ENCODE data around the gene LCE1F.

LCE1F gene, protein sequence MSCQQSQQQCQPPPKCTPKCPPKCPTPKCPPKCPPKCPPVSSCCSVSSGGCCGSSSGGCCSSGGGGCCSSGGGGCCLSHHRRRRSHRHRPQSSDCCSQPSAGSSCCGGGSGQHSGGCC

DNA sequence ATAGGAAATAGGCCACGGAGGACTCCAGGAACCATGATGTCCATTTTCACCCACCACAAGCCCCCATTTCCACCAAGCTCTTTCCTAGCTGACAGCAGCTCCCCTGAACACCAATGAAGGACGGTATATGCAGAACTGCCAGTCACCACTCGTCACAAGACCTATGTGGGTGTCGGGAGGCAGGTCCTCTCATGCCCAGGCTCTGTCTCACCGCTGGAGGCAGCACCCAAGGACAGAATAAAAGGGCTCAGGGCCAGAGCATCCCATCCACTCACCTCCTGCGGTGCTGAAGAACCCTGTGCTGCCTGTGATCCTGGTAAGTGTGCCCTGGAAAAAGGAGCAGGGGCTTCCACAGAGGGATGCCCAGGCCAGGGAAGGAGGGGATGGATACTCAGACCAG lies at the start of gene LCE1F:
TSS of gene LCE1F (plus strand) at position 266 of the 400 bp plus-strand sequence. CDS start 1,232 bp downstream, outside the sequence.
- no peak for DNase-seq

DNA sequence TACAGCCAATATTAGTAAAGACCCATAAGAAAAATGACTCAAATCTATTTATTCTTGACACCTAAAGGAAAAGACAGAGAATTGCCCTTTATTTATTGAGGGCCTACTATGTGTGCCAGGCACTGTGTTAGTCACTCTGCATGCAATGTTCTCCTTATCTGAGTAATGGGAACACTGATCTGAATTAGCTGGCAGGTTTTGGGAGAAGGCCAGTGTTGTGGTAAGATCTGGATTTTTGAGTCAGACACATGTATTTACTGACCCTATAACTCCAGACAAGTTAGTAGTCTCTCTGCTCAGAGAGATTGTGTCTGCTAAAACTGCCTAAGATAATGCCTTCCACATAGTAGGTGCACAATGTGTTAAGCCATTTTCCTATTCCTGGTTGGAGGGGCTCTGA lies 49.7 kb upstream of the LCE1F start:
- DNase-seq, result no peak

DNA sequence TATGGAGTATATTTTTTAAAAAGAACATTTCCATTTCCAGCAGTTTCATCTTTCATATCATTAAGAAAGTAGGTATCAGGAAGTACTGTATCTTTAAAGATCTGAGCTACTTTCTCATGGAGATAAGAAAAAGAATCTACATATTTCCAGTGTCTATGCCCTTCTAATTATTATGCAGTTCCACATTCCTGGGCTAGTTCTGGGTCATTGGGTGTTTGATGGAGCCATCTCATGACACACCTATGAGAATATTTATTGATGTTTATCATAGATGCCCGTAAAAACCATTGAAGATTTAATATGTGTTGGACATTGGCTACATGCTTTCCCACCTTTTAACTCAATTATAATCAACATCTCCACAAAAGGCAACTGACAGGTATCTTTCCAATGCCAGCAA lies 46.0 kb upstream of the LCE1F start:
- no peak for DNase-seq

DNA sequence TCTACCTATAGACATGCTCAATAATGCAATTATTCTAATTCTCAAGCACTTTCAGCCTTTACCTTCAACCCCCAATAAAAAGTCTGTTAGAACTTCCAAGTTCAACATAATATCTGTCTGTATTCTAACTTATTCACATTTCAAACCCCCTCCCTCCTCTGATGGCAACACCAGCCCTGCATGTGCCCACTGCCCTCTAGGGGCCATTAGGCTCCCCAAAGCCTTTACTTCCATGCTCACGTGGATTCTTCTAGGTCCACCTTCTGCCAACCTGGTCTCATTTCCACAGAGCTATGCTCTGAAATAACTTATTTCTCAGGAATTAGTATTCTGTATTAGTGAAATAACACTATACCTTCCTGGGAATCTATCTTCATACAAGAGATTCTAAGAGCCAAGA lies 39.3 kb upstream of the LCE1F start:
- DNase-seq, result no peak

DNA sequence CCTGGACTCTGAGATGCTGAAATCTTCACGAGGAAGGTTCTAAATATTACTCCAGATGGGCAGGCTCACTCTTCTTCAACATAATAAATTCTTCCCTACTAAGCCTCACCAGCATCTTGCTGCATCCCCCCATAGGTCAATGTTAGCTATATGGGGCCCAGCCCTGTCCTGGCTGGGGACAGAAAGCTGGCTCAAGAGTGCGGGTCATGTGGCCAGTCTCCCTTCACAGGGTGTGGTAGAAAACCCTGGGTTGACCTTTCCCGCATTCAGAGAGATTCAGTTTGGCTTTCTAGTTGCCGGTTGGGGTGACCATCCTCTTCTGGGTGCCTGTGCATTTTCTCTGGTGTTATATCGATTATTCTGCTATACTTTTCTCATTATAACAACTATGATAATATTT lies 36.9 kb upstream of the LCE1F start:
- DNase-seq, result no peak

DNA sequence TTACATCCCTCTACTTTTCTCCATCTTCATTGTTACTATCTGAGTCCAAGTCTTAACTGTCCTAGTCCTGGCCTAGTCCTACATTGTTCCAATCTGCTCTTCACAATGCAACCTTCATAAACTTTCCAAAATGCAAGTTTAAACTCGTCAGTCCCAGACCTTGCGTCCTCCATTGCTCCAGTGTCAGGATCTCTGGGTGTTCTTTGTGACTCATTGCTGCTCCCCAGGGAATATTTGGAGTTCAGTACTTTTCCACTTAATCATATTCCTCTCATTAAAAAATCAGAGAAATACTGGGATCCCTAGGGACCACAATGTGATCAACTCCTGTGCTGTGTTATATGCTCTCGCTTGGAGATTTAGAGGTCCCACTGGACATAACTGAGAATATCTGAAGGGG lies 35.1 kb upstream of the LCE1F start:
- no peak for DNase-seq

DNA sequence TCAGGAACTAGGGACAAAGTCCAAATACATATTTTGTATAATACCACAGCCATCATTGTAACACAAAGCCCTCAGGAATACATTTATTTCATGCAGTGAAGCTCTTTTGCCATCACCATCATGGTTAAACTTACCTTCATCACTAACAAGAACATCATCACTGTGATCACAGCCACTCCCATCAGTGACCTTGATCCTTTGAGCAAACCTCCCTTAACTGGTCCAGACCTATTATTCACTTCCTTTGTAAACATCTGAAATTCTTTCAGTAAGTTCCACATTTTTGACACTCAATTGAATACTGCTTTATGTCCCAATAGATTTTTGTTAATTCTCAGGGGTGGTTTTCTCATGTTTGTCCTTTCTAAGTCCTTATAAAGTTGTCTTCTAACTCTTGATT lies 33.3 kb upstream of the LCE1F start:
- no peak for DNase-seq

DNA sequence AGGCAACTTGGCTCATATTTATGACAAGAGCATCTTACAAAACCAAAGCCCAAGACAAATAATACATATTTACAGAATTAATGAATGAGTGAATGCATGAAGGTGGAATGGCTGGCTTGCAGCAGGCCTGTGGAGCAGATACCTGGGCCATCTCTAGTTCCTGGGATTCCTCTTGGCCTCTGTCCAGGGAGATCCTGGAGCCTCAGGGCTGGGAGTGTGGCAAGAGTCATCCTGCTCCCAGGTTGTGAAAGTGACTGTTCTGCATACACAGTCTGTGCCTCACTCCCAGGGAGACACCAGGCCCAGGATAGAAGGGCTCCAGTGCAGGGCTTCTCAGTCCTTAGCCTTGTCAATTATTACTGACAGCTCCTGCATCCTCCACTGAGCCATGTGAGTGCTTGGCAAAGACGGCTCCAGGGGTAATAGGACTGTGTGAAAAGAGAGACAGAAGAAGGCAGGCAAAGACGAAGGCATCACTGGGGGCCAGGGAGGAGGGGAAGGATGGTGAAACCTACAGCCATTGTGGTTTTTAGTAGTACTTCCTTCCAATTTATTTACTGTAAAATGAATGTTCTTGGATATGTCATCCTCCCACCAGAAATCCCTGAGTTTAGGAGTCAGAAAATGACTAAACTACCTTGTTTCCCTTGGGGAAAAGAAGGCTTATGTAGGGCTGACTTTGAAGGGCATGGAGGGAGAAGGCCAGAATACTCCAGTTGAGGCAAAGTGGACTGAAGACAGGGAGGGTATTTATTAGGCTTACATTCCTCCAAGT lies 31.4 kb upstream of the LCE1F start:
- no peak for DNase-seq

DNA sequence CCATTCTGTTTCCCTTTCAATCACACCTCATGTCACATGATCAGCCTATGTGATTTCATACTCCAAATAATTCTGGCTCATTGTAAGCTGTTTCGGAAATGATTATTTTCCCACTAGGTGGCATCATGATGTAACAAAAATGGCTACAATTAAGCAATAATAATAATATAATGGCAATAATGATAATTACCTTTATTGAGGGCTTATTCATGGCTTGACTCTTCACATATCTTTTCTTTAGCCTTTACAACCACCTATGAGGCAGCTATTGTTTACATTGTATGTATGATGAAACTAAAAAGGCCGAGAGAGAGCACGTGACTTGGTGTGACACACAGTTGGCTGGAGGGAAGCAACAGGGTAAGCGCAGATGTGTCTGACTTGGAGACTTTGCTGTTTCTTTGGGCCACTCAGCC lies 29.6 kb upstream of the LCE1F start:
- DNase-seq, result no peak

DNA sequence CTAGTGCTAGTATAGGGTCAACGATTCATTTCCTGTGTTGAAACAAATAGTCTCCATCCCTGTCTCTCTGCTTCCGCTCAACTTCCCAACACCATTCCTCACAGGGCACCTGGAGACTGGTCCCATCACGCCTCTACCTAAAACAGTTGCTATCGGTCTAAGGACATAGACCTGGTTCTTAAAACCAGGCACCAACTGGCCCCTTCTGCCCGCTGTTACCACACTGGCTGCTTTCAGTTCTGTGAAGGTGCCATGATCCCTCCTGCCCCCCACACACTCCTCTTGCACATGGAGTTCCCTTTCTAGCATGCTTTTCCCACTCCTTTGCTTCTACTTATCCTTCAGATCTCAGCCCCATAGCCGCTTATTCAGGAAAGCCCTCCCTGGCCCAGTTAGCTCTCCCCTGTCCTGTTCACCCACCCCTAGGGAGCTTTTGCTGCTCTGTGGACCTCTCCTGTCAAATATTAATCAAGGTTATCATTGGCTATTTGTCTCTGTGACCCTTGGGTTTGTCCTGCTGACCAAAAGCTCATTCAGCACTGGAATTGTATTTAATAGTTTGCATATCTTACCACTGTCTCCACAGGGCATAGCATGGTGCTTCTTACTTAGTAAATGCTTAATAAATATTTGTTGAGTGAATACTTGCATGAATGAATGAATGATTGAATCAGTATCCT lies 29.0 kb upstream of the LCE1F start:
- no peak for DNase-seq

DNA sequence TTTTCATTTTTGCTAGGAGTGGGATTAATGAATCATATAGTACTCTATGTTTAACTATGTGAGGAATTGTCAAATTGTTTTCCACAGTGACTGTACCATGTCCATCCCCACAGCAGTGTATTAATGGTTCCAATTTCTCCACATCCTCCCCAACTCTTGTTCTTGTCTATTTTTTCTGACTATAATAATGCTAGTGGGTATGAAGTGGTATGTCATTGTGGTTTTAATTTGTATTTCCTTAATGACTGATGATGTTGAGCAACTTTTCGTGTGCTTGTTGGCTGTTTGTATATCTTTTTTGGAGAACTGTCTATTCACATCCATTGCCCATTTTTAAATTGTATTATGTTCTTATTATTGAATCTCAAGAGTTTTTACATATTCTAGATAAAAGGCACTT lies 27.1 kb upstream of the LCE1F start:
- no peak for DNase-seq

DNA sequence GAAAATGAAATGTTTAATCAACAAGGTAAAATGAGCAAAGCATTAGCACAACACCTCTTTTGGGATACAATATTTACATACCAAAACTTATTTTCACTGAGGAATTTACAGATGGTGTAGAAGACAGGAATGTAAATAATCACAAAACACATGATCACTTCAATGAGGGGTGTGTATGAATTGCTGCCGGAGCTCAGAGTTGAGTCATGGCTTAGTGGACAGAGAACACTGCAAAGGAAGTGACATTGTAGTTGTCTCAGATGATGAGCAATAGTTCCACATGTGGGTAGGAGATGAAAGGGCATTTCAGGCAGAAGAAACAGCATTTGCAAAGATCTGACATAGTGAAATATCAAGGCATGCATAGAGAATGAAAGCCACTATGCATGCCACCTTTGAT lies 22.7 kb upstream of the LCE1F start:
- no peak for DNase-seq

DNA sequence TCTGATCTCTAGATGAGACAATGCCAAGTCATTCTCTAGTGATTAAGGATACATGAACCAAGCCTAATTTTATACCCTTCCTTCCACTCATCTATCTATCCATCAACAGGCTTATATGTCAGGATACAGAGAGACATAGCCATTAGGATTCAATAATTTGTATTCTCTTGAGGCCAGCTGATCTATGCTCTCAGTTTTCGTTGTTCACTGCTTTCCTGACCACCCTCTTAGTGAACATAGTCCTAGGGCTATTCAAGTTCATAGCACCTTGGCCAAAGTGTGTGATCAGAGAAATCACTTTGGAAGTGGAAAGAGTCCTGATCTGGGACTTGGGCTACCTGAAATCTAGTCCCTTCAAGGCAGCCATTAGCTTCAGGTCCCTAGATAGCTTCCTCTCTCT lies 21.4 kb upstream of the LCE1F start:
- DNase-seq, result no peak

DNA sequence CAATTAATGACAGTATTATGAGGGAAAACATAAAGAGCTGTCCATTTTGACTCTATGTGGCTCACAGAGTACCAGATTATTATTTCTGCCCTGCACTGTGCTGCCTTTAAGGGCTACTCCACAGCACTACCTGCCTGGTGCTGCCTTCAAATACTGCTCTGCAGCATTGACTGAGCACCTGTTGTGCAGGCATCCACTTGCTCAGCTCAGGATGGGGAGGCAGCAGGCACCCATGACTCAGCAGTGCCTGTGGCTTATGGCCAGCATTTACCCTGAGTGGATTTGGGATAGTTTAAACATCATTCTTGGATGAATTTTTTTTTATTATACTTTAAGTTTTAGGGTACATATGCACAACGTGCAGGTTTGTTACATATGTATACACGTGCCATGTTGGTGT lies 18.1 kb upstream of the LCE1F start:
- no peak for DNase-seq

DNA sequence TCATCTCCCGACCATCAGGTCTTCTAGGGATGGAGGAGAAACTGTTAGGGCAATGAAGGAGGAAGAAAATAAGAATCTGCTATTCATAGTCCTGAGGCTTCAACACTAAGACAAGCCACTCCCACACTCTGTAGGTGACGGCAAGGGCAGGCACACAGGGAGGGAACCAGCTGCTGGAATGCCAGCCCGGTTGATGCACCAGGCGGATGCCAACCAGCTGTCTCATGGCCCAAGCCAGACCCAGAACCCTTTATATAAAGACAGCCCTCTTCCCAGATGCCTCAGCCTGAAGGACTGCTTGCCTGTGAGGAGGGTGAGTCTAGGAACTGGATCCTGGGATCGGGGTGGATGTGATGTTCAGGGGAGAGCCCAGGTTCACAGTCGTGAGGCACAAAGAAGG lies 17.2 kb upstream of the LCE1F start, which contains the start of gene KPRP:
TSS of gene KPRP (plus strand) at position 279 of the 400 bp plus-strand sequence. CDS start 1,564 bp downstream, outside the sequence.
- no peak for DNase-seq

DNA sequence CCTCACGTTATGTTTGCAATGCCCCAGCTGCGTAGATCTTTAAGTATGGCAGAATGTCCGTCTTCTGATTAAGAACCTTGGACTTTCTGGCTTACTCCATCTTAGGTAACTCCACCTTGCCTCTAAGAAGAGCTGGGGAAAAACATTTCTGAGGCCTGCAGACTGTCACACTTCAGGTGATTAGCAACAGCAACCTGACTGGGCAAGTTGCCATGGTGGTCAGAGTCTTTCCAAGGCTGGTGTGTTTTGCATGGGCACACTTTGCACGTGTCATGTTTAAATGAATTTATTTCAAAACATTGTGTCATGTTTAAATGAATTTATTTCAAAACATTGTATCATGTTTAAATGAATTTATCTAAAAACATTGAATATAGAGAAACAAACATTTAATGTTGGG lies 16.3 kb upstream of the LCE1F start:
- no peak for DNase-seq

DNA sequence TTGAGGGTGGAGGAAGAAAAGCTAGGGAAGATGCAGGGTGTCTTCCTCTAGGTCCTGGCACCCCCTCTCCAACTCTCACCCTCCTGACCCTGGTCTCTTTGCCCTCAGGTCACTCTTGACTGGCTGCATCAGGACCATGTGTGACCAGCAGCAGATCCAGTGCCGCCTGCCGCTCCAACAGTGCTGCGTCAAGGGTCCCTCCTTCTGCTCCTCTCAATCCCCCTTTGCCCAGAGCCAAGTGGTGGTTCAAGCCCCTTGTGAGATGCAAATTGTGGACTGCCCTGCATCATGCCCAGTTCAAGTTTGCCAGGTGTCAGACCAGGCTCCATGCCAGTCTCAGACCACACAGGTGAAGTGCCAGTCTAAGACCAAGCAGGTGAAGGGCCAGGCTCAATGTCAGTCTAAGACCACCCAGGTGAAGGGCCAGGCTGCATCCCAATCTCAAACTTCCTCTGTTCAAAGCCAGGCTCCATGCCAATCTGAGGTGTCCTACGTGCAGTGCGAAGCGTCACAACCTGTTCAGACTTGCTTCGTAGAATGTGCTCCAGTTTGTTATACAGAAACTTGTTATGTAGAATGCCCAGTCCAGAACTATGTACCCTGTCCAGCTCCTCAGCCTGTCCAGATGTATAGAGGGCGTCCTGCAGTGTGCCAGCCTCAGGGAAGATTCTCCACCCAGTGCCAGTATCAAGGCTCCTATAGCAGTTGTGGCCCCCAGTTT lies 15.3 kb upstream of the LCE1F start:
- DNase-seq, result no peak

DNA sequence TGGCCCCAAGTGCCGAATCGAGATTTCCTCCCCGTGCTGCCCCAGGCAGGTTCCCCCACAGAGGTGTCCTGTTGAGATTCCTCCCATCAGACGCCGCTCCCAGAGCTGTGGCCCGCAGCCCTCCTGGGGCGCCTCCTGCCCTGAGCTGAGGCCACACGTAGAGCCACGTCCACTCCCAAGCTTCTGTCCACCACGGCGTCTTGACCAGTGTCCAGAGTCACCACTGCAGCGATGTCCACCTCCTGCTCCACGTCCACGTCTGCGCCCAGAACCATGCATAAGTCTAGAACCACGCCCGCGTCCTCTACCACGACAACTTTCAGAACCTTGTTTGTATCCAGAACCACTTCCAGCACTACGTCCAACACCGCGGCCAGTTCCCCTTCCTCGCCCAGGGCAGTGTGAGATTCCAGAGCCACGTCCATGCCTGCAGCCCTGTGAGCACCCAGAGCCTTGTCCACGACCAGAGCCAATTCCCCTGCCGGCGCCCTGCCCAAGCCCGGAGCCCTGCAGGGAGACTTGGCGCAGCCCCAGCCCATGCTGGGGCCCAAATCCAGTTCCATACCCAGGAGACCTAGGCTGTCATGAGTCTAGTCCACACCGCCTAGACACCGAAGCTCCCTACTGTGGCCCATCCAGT lies 14.3 kb upstream of the LCE1F start:
- no peak for DNase-seq

DNA sequence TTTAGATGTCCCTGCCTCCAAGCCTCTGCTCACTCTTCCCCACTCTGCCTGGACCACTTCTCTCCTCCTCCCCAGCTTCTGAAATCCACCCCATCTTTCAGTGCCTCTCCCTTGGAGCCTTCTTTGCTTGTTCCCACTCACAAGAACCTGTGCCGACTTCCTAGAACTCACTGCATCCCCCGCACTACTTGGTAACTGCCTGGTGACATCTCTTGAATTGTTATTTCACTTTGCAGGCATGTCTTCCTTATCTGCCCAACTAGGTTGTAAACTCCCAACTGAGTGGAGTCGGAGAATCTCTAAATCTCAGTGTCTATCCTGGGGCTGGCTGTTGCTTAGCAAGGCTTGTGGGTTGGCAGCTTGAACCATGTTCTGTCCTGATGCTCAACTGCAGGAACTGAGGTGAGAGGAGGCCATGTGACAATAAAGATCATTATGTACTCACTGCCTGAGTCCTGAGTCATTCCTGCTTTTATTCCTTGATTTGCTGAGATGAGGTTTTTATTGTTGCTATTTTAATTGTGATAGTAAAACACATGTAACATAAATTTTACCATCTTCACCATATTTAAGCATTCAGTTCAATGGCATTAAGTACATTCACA lies 13.2 kb upstream of the LCE1F start:
- DNase-seq, result peak in 9 of 58 donors; percentile 1 to 68 (median 22)

DNA sequence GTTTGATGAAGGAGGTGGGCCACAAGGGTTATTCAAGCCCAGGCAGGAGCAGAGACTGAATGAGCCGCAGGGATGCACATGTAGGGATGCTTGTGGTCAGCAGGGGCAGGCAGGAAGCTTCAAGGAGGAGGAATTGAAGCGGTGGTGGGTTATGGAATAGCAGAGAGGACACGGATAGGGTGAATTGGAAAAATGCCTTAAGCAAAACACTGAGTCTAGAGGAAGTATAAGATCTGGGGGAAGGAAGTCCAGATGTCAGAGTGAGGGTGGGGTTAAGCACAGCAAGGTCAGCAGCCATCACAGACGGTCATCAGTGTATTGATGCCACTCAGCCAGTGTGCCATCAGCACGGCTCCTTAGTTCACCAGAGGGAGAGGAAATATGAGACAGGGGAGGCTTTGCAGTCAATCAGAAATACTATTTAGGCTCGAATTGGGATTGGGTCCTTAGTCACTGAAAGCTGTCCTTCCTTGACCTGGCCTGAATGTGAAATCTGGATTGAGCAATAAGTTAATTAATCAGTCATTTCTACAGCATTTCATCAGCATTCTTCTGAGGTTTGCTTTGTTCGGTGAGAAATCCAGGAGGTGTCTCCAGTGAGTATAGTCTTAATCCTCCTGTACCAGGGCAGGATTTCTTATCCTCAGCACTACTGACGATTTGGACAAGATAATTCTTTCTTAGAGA lies 6.0 kb upstream of the LCE1F start:
- no peak for DNase-seq
